ENCODE results near the gene HAVCR1. TPM values are rescaled to one million over a fixed set of nuclear protein-coding genes. Genes with fewer than 3 reads are reported as not detected.
"Not testable (repeated sequence)": the region's sequence is repeated elsewhere in the genome, so short reads cannot be mapped to it uniquely, and the experiment has no call there.

Gene HAVCR1
- total RNA-seq, 6 experiments from 2014 or later: 0.25 to 0.78 (median 0.42) TPM; not detected in 3

DNA sequence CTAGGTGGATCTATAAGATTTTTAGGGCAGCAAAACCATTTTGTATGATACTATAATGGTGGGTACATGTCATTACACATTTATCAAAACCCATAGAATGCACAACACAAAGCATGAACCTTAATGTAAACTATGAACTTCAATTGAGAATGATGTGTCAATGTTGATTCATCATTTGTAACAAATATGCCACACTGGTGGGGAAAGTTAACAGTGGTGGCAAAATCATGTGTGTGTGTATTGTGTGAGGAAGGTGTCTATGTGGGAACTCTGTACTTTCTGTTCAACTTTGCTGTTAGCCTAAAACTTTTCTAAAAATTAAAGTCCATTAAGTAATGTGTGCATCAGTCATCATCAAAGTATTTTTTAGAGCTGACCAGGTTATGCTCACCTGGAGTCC, 38.9 kb downstream of the HAVCR1 start:
- DNase-seq (no peak), ATAC-seq (no peak)
- Histone ChIP-seq H3K9me3 (peaks cover 0 to 4% (median under 1%) of the 10 kb centered on the region in 4 donors), H3K27ac (no peak overlapping the region), H3K27me3 (no peaks in the 10 kb centered on the region), H3K36me3 (no peaks in the 10 kb centered on the region), H3K4me1 (no peaks in the 10 kb centered on the region), H3K4me3 (no peak overlapping the region)
- intact Hi-C loops (cut with DNase I): no loop called here
- TF ChIP-seq, protein P1, sequence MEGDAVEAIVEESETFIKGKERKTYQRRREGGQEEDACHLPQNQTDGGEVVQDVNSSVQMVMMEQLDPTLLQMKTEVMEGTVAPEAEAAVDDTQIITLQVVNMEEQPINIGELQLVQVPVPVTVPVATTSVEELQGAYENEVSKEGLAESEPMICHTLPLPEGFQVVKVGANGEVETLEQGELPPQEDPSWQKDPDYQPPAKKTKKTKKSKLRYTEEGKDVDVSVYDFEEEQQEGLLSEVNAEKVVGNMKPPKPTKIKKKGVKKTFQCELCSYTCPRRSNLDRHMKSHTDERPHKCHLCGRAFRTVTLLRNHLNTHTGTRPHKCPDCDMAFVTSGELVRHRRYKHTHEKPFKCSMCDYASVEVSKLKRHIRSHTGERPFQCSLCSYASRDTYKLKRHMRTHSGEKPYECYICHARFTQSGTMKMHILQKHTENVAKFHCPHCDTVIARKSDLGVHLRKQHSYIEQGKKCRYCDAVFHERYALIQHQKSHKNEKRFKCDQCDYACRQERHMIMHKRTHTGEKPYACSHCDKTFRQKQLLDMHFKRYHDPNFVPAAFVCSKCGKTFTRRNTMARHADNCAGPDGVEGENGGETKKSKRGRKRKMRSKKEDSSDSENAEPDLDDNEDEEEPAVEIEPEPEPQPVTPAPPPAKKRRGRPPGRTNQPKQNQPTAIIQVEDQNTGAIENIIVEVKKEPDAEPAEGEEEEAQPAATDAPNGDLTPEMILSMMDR (IDR thresholded peaks at IDR 0.05): no peak
- no peak for TF ChIP-seq POLR2A (IDR thresholded peaks at IDR 0.05)

DNA sequence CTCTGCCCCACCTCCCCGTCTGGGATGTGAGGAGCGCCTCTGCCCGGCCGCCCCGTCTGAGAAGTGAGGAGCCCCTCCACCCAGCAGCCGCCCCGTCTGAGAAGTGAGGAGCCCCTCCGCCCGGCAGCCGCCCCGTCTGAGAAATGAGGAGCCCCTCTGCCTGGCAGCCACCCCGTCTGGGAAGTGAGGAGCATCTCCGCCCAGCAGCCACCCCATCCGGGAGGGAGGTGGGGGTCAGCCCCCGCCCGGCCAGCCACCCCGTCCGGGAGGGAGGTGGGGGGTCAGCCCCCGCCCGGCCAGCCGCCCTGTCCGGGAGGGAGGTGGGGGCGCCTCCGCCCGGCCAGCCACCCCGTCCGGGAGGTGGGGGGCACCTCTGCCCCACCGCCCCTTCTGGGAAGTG, 44.8 kb downstream of the HAVCR1 start:
- DNase-seq; ATAC-seq; intact Hi-C loops (cut with DNase I); H3K27ac ChIP-seq; H3K4me1 ChIP-seq; H3K27me3 ChIP-seq; H3K36me3 ChIP-seq; H3K4me3 ChIP-seq; H3K9me3 ChIP-seq: not testable (repeated sequence)
- 60% methylated on average over 1 of the region's 28 CpGs for WGBS (ENCODE audit: insufficient coverage, low coverage, low lambda C conversion rate, missing lambda C conversion rate)

DNA sequence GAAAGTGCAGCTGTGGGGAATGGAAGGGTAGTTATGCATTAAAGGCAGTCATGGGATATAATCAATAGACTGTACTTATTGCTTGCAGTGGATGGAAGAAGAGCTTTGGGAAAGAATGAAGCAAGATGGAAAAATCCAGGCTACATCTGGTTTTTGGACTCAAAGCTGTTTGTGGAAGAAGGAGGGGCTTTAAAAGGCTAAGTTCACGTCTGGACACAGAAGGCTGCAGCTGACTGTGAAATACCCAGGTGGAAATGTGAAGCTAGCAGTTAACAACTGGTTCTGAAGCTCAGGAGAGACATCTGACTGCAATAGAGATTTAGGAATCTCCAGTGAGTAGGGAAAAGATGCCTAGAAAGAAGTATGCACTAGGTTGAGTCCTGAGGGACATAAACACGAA, 52.7 kb downstream of the HAVCR1 start:
- ATAC-seq (no peak), DNase-seq (no peak)
- no peak overlapping the region for H3K4me3 ChIP-seq
- H3K4me1 ChIP-seq: no peaks in the 10 kb centered on the region
- TF ChIP-seq, protein P1 (IDR thresholded peaks at IDR 0.05): no peak
- no peak for TF ChIP-seq POLR2A (IDR thresholded peaks at IDR 0.05)
- H3K27me3 ChIP-seq: no peaks in the 10 kb centered on the region
- 38% methylated on average over 2 of the region's 2 CpGs for WGBS (ENCODE audit: insufficient coverage, low coverage, low lambda C conversion rate, missing lambda C conversion rate)
- intact Hi-C loops (cut with DNase I): no loop called here
- H3K9me3 ChIP-seq: no peaks in the 10 kb centered on the region
- no peaks in the 10 kb centered on the region for H3K36me3 ChIP-seq
- no peak overlapping the region for H3K27ac ChIP-seq

DNA sequence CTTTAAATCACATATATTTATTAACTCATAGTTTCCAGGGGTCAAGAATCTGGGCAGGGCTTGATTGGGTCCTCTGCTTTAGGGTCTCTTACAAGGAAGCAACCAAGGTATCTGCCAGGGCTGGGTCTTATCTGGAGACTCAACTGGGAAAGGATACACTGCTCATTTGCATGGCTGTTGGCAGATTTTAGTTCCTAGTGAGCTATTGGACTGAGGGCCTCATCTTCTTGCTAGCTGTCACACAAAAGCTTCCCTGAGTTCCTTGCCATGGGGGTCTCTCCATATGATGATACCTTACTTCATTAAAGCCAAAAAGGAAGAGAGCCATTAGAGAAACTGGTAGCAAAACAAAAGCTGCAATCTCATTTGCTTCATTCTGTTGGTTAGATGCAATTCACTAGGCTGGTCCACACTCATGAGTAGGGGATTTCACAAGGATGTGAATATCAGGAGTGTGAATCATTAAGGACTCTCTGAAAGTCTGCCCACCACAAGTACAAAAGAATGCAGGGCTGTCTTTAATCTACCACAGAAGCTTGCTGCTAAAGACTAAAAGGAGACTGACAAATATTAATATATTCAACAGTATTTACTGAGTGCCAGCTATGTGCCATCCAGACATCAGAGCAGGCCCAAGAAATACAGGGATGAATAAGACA, 53.9 kb downstream of the HAVCR1 start:
- no peak for DNase-seq
- H3K9me3 ChIP-seq: no peaks in the 10 kb centered on the region
- H3K4me1 ChIP-seq: no peaks in the 10 kb centered on the region
- no peak for TF ChIP-seq POLR2A (IDR thresholded peaks at IDR 0.05)
- TF ChIP-seq, protein P1 (IDR thresholded peaks at IDR 0.05): no peak
- no peak overlapping the region for H3K27ac ChIP-seq
- no peaks in the 10 kb centered on the region for H3K36me3 ChIP-seq
- intact Hi-C loops (cut with DNase I): no loop called here
- no peak overlapping the region for H3K4me3 ChIP-seq
- H3K27me3 ChIP-seq: no peaks in the 10 kb centered on the region
- ATAC-seq: no peak

DNA sequence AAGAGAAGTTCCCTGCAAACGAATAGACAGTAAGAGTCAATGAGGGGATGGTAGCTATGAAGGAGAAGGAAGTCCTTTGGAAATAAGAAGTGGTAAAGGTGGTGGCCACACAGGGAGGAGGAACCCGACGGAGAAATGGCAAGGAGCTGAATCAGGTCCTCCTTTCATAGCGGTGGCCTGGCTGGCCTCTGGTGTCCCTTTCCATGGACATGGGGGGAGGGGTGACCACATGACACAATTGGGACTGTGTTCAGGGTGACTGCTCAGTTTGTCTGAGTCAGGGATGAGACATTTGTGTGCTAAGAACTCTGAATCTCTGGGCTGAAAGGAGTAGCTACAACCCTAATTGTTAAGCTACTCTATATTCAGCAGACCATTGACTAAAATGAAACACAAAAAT, 67.2 kb downstream of the HAVCR1 start:
- 82% methylated on average over 4 of the region's 4 CpGs for WGBS (ENCODE audit: insufficient coverage, low coverage, low lambda C conversion rate, missing lambda C conversion rate)
- ATAC-seq (peak in 1 of 4 donors; percentile 44), DNase-seq (peak in 1 of 3 donors; percentile 27)
- Histone ChIP-seq H3K4me3 (no peak overlapping the region), H3K27ac (no peak overlapping the region), H3K9me3 (no peaks in the 10 kb centered on the region), H3K27me3 (no peaks in the 10 kb centered on the region), H3K36me3 (no peaks in the 10 kb centered on the region), H3K4me1 (no peaks in the 10 kb centered on the region)
- no peak for TF ChIP-seq POLR2A (IDR thresholded peaks at IDR 0.05)
- TF ChIP-seq, protein P1 (IDR thresholded peaks at IDR 0.05): no peak
- intact Hi-C loops (cut with DNase I): no loop called here
